HepG2 (cell line): ENCODE results near the gene SPATA33. TPM values are rescaled to one million over a fixed set of nuclear protein-coding genes. Genes with fewer than 3 reads are reported as not detected.

Source experiments
- AGO2 ChIP-seq: fragments of 200-400 bp; formaldehyde crosslinking; optimal IDR thresholded peaks from 2 replicates; pipeline ENCODE3; 2017; ENCODE audit warnings: mild to moderate bottlenecking, low read depth, low read length, moderate library complexity
- CREB1 ChIP-seq, 2 experiments: fragments of 450-650 bp in 1 of 2; IDR thresholded peaks; 2 replicates each; pipeline ENCODE4 v1.6.1; 2016 to 2017; ENCODE audit warnings: control low read depth in 1 of 2, mild to moderate bottlenecking in 1 of 2, missing compliant biosample characterization in 1 of 2, missing genetic modification characterization in 1 of 2
- DRAP1 ChIP-seq: IDR thresholded peaks from 2 replicates; pipeline ENCODE4 v1.6.1; 2016; ENCODE audit warnings: missing genetic modification reagents, missing compliant biosample characterization
- GTF3A ChIP-seq: sonication (generic); formaldehyde crosslinking; conservative IDR thresholded peaks from 2 replicates; pipeline ENCODE4 v1.4.0; 2020; ENCODE audit warnings: mild to moderate bottlenecking, missing genetic modification reagents
- HMG20B ChIP-seq: conservative IDR thresholded peaks from 2 replicates; pipeline ENCODE4 v1.6.1; 2016; ENCODE audit warnings: missing genetic modification reagents, missing compliant biosample characterization
- MNT ChIP-seq: fragments of 450-650 bp; IDR thresholded peaks from 2 replicates; pipeline ENCODE4 v1.6.1; 2016
- SALL1 ChIP-seq: sonication (generic); formaldehyde crosslinking; IDR thresholded peaks from 2 replicates; pipeline ENCODE4 v1.8.0; 2022; ENCODE audit warnings: mild to moderate bottlenecking, missing genetic modification reagents
- SOX13 ChIP-seq, 3 experiments: fragments of 450-650 bp in 1 of 3; sonication (generic) in 1 of 3; formaldehyde crosslinking in 1 of 3; IDR thresholded peaks in 2 of 3; conservative IDR thresholded peaks in 1 of 3; 2 replicates each; pipeline versions ENCODE4 v1.5.0 to v1.6.1; 2016 to 2020; ENCODE audit warnings: antibody characterized with exemption in 1 of 3, mild to moderate bottlenecking in 1 of 3, missing compliant biosample characterization in 1 of 3, missing genetic modification reagents in 1 of 3, moderate library complexity in 1 of 3
- SP140L ChIP-seq: sonication (generic); formaldehyde crosslinking; IDR thresholded peaks from 2 replicates; pipeline ENCODE4 v1.4.0; 2020; ENCODE audit warnings: missing genetic modification reagents, borderline replicate concordance
- ZBTB38 ChIP-seq: sonication (generic); formaldehyde crosslinking; IDR thresholded peaks from 2 replicates; pipeline ENCODE4 v1.5.1; 2020; ENCODE audit warnings: mild to moderate bottlenecking, missing genetic modification reagents
- ZMYM3 ChIP-seq: sonication (generic); formaldehyde crosslinking; IDR thresholded peaks from 2 replicates; pipeline ENCODE4 v1.5.1; 2020; ENCODE audit warnings: mild to moderate bottlenecking, missing genetic modification reagents
- ZNF280D ChIP-seq: sonication (generic); formaldehyde crosslinking; IDR thresholded peaks from 2 replicates; pipeline ENCODE4 v1.5.1; 2020; ENCODE audit warnings: mild to moderate bottlenecking, missing genetic modification reagents
- ZNF33B ChIP-seq: sonication (generic); formaldehyde crosslinking; IDR thresholded peaks from 2 replicates; pipeline ENCODE4 v1.5.1; 2020; ENCODE audit warnings: mild to moderate bottlenecking, missing genetic modification reagents
- ZNF496 ChIP-seq: sonication (generic); formaldehyde crosslinking; IDR thresholded peaks from 2 replicates; pipeline ENCODE4 v1.8.1; 2023; ENCODE audit warnings: mild to moderate bottlenecking, moderate library complexity, missing genetic modification reagents; ENCODE audit not compliant: insufficient replicate concordance
- ZNF616 ChIP-seq: sonication (generic); formaldehyde crosslinking; IDR thresholded peaks from 2 replicates; pipeline ENCODE4 v1.5.0; 2020; ENCODE audit warnings: low read depth, mild to moderate bottlenecking, missing genetic modification reagents
- polyA plus RNA-seq, 8 experiments: library from polyadenylated mRNA; depleted of rRNA in 3 of 8; stranded (reverse) in 7 of 8; unstranded in 1 of 8; fragments of >200 nt; fragmentation: Illumina TruSeq in 4 of 8; extraction: Trizol in 4 of 8; gene quantifications; 2 replicates each; pipeline versions ENCODE4 v1.2.1 to v1.2.3, GENCODE V29; 2011 to 2016; ENCODE audit warnings: low read depth in 4 of 8, missing spikeins in 1 of 8, mixed read lengths in 1 of 8; ENCODE audit not compliant: insufficient read depth in 1 of 8
- total RNA-seq, 5 experiments: library from RNA; depleted of rRNA; stranded (reverse); fragments of >200 nt; fragmentation: Illumina TruSeq; extraction: Trizol; gene quantifications; 2 replicates each; pipeline ENCODE4 v1.2.3, GENCODE V29; 2016; ENCODE audit warnings: low read depth in 1 of 5
- TF ChIP-seq, protein P1 (sequence below): sonication (generic); formaldehyde crosslinking; IDR thresholded peaks from 2 replicates; pipeline ENCODE4 v1.5.1; 2020; ENCODE audit warnings: mild to moderate bottlenecking, missing genetic modification reagents, moderate library complexity

Gene SPATA33
- total and polyA plus RNA-seq, 2 of the 13 experiments (the other 11 are each of a cell fraction or from before 2014, with no cell fraction given) = 5.7 to 11.0 TPM

DNA sequence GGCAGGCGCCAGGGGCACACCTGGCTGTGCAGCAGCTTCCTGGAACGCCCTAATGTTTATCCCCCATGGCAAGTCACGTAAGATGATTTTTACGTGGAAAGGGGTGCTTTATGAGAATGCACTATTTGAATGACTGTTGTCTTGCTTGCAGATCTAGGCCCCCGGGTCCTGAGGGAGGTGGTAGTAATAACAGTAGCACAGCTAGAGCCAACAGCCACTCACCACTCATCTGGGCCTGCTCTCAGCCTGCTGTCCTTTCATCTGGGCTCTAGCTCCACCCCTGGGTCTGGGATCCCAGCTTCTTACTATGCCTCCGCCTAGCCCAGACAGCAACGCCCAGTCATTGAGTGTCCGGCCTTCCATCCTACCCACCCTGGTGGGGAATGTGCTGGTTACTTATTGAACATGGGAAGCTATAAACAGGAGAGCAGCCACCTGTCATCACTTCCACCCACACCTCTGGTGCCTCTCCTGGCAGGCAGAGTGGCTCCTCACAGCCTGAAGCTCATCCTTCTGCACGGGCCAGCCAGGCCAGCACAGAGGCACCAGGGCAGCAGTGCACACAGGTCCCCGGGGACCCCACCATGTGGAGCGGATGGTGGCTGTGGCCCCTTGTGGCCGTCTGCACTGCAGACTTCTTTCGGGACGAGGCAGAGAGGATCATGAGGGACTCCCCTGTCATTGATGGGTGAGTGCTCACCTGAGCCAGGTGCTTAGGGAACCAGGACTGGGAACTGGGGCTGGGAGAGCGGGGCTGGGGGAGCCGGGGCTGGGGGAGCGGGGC, 27.6 kb upstream of the SPATA33 start (continued):
- TF ChIP-seq ZNF280D (CRISPR knock-in tag) (peak; percentile 90), DRAP1 (CRISPR knock-in tag) (0 out of 2 replicates have a peak, but pooled peaks have one; percentile 29), GTF3A (CRISPR knock-in tag) (no peak), ZNF496 (CRISPR knock-in tag) (no peak), MNT (no peak), SP140L (CRISPR knock-in tag) (no peak), ZNF616 (no peak), ZBTB38 (CRISPR knock-in tag) (0 out of 2 replicates have a peak, but pooled peaks have one; percentile 33), SOX13 (IDR thresholded peaks at IDR 0.05) (no peak), SOX13 (CRISPR knock-in tag; conservative IDR thresholded peaks at IDR 0.05 in 1 of 2, IDR thresholded peaks at IDR 0.05 in 1 of 2) (no peak), CREB1 (IDR thresholded peaks at IDR 0.05) (no peak), CREB1 (CRISPR knock-in tag; IDR thresholded peaks at IDR 0.05) (no peak), ZNF33B (no peak), HMG20B (CRISPR knock-in tag) (no peak), AGO2 (no peak), ZMYM3 (peak; percentile 82), SALL1 (CRISPR knock-in tag) (peak; percentile 41; the same call in 1 of the 2 replicates)
- TF ChIP-seq, protein P1, sequence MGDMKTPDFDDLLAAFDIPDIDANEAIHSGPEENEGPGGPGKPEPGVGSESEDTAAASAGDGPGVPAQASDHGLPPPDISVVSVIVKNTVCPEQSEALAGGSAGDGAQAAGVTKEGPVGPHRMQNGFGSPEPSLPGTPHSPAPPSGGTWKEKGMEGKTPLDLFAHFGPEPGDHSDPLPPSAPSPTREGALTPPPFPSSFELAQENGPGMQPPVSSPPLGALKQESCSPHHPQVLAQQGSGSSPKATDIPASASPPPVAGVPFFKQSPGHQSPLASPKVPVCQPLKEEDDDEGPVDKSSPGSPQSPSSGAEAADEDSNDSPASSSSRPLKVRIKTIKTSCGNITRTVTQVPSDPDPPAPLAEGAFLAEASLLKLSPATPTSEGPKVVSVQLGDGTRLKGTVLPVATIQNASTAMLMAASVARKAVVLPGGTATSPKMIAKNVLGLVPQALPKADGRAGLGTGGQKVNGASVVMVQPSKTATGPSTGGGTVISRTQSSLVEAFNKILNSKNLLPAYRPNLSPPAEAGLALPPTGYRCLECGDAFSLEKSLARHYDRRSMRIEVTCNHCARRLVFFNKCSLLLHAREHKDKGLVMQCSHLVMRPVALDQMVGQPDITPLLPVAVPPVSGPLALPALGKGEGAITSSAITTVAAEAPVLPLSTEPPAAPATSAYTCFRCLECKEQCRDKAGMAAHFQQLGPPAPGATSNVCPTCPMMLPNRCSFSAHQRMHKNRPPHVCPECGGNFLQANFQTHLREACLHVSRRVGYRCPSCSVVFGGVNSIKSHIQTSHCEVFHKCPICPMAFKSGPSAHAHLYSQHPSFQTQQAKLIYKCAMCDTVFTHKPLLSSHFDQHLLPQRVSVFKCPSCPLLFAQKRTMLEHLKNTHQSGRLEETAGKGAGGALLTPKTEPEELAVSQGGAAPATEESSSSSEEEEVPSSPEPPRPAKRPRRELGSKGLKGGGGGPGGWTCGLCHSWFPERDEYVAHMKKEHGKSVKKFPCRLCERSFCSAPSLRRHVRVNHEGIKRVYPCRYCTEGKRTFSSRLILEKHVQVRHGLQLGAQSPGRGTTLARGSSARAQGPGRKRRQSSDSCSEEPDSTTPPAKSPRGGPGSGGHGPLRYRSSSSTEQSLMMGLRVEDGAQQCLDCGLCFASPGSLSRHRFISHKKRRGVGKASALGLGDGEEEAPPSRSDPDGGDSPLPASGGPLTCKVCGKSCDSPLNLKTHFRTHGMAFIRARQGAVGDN (CRISPR knock-in tag) = peak; percentile 24; the same call in 1 of the 2 replicates
